H1 (cell line): ENCODE data around the gene FGF10. TPM values are rescaled to one million over a fixed set of nuclear protein-coding genes. Genes with fewer than 3 reads are reported as not detected.

Experiments used
- CTCF ChIA-PET: fragments of 300-600 bp; sonication (Branson Sonifier 250); formaldehyde crosslinking; loops from one replicate; lab custom pipeline; 2021; ENCODE audit not compliant: partially characterized antibody; lab: Charles Lee
- POLR2A ChIA-PET: fragments of 300-600 bp; sonication (Branson Sonifier 250); formaldehyde crosslinking; loops from one replicate; lab custom pipeline; 2021; ENCODE audit warnings: inconsistent platforms; ENCODE audit not compliant: partially characterized antibody; lab: Charles Lee
- DNase-seq, 2 experiments: peaks; one replicate each; pipeline versions ENCODE4 v3.0.0 to v3.0.0-alpha.2; 2010 to 2022; ENCODE audit warnings: low spot score in 2 of 2, low read depth in 1 of 2, mixed read lengths in 1 of 2
- FAIRE-seq: peaks from 2 replicates; lab custom pipeline; 2011; peaks lifted over from hg19 to GRCh38; lab: Jason Lieb, UNC
- H2AFZ ChIP-seq: 2 replicates; pipeline ENCODE4 v1.8.1; 2012; ENCODE audit warnings: low read length, inconsistent platforms
- H2AK5ac ChIP-seq: 2 replicates; pipeline ENCODE4 v1.6.1; 2013; ENCODE audit warnings: low read depth, low read length
- H2BK120ac ChIP-seq: replicated peaks from 2 replicates; pipeline ENCODE3; 2013; ENCODE audit warnings: low read depth, low read length, inconsistent platforms
- H2BK12ac ChIP-seq: 2 replicates; pipeline ENCODE4 v1.6.1; 2013; ENCODE audit warnings: low read depth, low read length
- H2BK15ac ChIP-seq: 2 replicates; pipeline ENCODE4 v1.6.1; 2013; ENCODE audit warnings: low read length
- H2BK20ac ChIP-seq: 2 replicates; pipeline ENCODE4 v1.6.1; 2013; ENCODE audit warnings: low read length
- H2BK5ac ChIP-seq: 2 replicates; pipeline ENCODE4 v1.6.1; 2013; ENCODE audit warnings: low read depth, low read length
- H3K14ac ChIP-seq: 2 replicates; pipeline ENCODE4 v1.6.1; 2013; ENCODE audit warnings: inconsistent platforms; ENCODE audit not compliant: insufficient read length
- H3K18ac ChIP-seq: 2 replicates; pipeline ENCODE4 v1.6.1; 2013; ENCODE audit warnings: low read length; ENCODE audit errors: extremely low read depth
- H3K23ac ChIP-seq: 2 replicates; pipeline ENCODE4 v1.6.1; 2013; ENCODE audit warnings: inconsistent platforms; ENCODE audit not compliant: insufficient read length
- H3K23me2 ChIP-seq: 2 replicates; pipeline ENCODE4 v1.6.1; 2013; ENCODE audit warnings: low read depth, low read length
- H3K27ac ChIP-seq: 2 replicates; pipeline ENCODE4 v1.6.1; 2011; ENCODE audit warnings: low read depth, low read length, inconsistent platforms
- H3K27me3 ChIP-seq, 4 experiments: replicated peaks in 1 of 4; 1 replicate in 1 of 4; 2 replicates in 3 of 4; pipeline versions ENCODE4 v1.6.1 to v1.8.1; 2011 to 2013; ENCODE audit warnings: low read length in 3 of 4, mild to moderate bottlenecking in 3 of 4, inconsistent platforms in 2 of 4, mixed read lengths in 2 of 4, moderate library complexity in 1 of 4; ENCODE audit not compliant: control insufficient read depth in 3 of 4, insufficient read depth in 3 of 4; ENCODE audit errors: extremely low read depth in 1 of 4
- H3K36me3 ChIP-seq, 4 experiments: 2 replicates each; pipeline versions ENCODE4 v1.6.1 to v1.8.1; 2011 to 2013; ENCODE audit warnings: mild to moderate bottlenecking in 4 of 4, low read length in 3 of 4, moderate library complexity in 2 of 4, control low read depth in 1 of 4, inconsistent platforms in 1 of 4; ENCODE audit not compliant: insufficient read depth in 4 of 4, control insufficient read depth in 2 of 4
- H3K4ac ChIP-seq: replicated peaks from 2 replicates; pipeline ENCODE3; 2013; ENCODE audit warnings: low read length, low read depth, mixed read lengths, inconsistent platforms; ENCODE audit not compliant: insufficient read length
- H3K4me1 ChIP-seq, 4 experiments: replicated peaks in 1 of 4; 1 replicate in 1 of 4; 2 replicates in 3 of 4; pipeline versions ENCODE4 v1.6.1 to v1.8.1; 2011 to 2013; ENCODE audit warnings: low read length in 3 of 4, inconsistent platforms in 2 of 4, mixed read lengths in 1 of 4; ENCODE audit not compliant: insufficient read depth in 4 of 4, control insufficient read depth in 3 of 4
- H3K4me2 ChIP-seq, 2 experiments: 2 replicates each; pipeline versions ENCODE4 v1.6.1 to v1.8.1; 2011 to 2013; ENCODE audit warnings: low read depth in 2 of 2, low read length in 2 of 2, control low read depth in 1 of 2, inconsistent platforms in 1 of 2, mild to moderate bottlenecking in 1 of 2; ENCODE audit not compliant: insufficient read depth in 1 of 2
- H3K4me3 ChIP-seq, 4 experiments: fragments of 200-600, 300-600 bp in 1 of 4; sonication (generic), shearing (Covaris generic), sonication (Bioruptor Twin) in 1 of 4; 2 replicates each; pipeline versions ENCODE4 v1.5.1 to v1.8.1; 2011 to 2016; ENCODE audit warnings: low read length in 4 of 4, low read depth in 3 of 4, control low read depth in 2 of 4, inconsistent platforms in 2 of 4, mild to moderate bottlenecking in 2 of 4, mixed read lengths in 1 of 4, moderate library complexity in 1 of 4; ENCODE audit not compliant: insufficient read depth in 2 of 4; ENCODE audit errors: extremely low read depth in 1 of 4
- H3K56ac ChIP-seq: replicated peaks from 2 replicates; pipeline ENCODE3; 2013; ENCODE audit warnings: low read depth, mild to moderate bottlenecking, mixed read lengths, low read length, inconsistent platforms; ENCODE audit not compliant: insufficient read length
- H3K79me1 ChIP-seq: 2 replicates; pipeline ENCODE4 v1.6.1; 2013; ENCODE audit warnings: low read depth, low read length, control low read depth
- H3K79me2 ChIP-seq, 2 experiments: 2 replicates each; pipeline versions ENCODE4 v1.6.1 to v1.8.1; 2012 to 2013; ENCODE audit warnings: low read length in 2 of 2, mild to moderate bottlenecking in 2 of 2, inconsistent platforms in 1 of 2; ENCODE audit not compliant: insufficient read depth in 2 of 2, control insufficient read depth in 1 of 2
- H3K9ac ChIP-seq, 4 experiments: replicated peaks in 1 of 4; 1 replicate in 1 of 4; 2 replicates in 3 of 4; pipeline versions ENCODE4 v1.6.1 to v1.8.1; 2011 to 2013; ENCODE audit warnings: low read depth in 3 of 4, low read length in 3 of 4, control low read depth in 2 of 4, mild to moderate bottlenecking in 2 of 4, moderate library complexity in 2 of 4, inconsistent platforms in 1 of 4; ENCODE audit errors: extremely low read depth in 1 of 4
- H3K9me3 ChIP-seq, 2 experiments: 2 replicates each; pipeline versions ENCODE4 v1.6.1 to v1.8.1; 2012 to 2013; ENCODE audit warnings: mild to moderate bottlenecking in 2 of 2, moderate library complexity in 2 of 2, control low read depth in 1 of 2, inconsistent platforms in 1 of 2, low read depth in 1 of 2, low read length in 1 of 2, mixed read lengths in 1 of 2; ENCODE audit not compliant: insufficient read depth in 2 of 2
- H4K20me1 ChIP-seq, 2 experiments: replicated peaks in 1 of 2; 2 replicates each; pipeline versions ENCODE3 to v1.8.1; 2011 to 2013; ENCODE audit warnings: inconsistent platforms in 2 of 2, low read length in 2 of 2, mild to moderate bottlenecking in 1 of 2; ENCODE audit not compliant: insufficient read depth in 2 of 2, control insufficient read depth in 1 of 2
- H4K5ac ChIP-seq: 2 replicates; pipeline ENCODE4 v1.6.1; 2013; ENCODE audit warnings: low read length, low read depth, mixed read lengths, inconsistent platforms; ENCODE audit not compliant: insufficient read length
- H4K8ac ChIP-seq: 2 replicates; pipeline ENCODE4 v1.8.0; 2013; ENCODE audit warnings: mild to moderate bottlenecking, moderate library complexity, low read length, inconsistent platforms; ENCODE audit not compliant: insufficient read depth; ENCODE audit errors: extremely low read depth
- H4K91ac ChIP-seq: replicated peaks from 2 replicates; pipeline ENCODE3; 2013; ENCODE audit warnings: low read length, mixed read lengths, inconsistent platforms; ENCODE audit not compliant: insufficient read length
- CHD1 ChIP-seq: IDR thresholded peaks from 2 replicates; pipeline ENCODE4 v1.6.1; 2012; ENCODE audit warnings: low read depth, low read length, improper control_type of control experiment
- JUND ChIP-seq: IDR thresholded peaks from 2 replicates; pipeline ENCODE4 v1.6.1; 2011; ENCODE audit warnings: mild to moderate bottlenecking, improper control_type of control experiment, low read length
- KDM4A ChIP-seq: IDR thresholded peaks from one replicate; pipeline ENCODE4 v1.7.1; 2012; ENCODE audit warnings: low read depth, mild to moderate bottlenecking, moderate library complexity, low read length, inconsistent platforms; ENCODE audit not compliant: severe bottlenecking
- WGBS, 2 experiments: shearing (Covaris generic) in 1 of 2; methylation state at CpG; one replicate each; pipeline versions ENCODE4 v1.1.6 to v1.1.7; 2013 to 2015; ENCODE audit warnings: low lambda C conversion rate in 2 of 2, mixed read lengths in 2 of 2, inconsistent platforms in 1 of 2, low coverage in 1 of 2, missing lambda C conversion rate in 1 of 2; ENCODE audit not compliant: insufficient replicate concordance in 2 of 2, insufficient coverage in 1 of 2, insufficient read length in 1 of 2; ENCODE audit errors: extremely low coverage in 1 of 2, missing lambda C conversion rate in 1 of 2; 5-methylcytosine and 5-hydroxymethylcytosine counted together
- polyA plus RNA-seq, 7 experiments: library from polyadenylated mRNA; depleted of rRNA in 3 of 7; stranded (reverse) in 5 of 7; unstranded in 2 of 7; fragments of >200 nt in 5 of 7; fragments of 200-250 nt in 2 of 7; gene quantifications; 1 replicate in 5 of 7; 2 replicates in 1 of 7; 4 replicates in 1 of 7; pipeline versions ENCODE4 v1.2.1 to v1.2.3, GENCODE V29; 2011 to 2013; ENCODE audit warnings: missing spikeins in 2 of 7, mixed read lengths in 2 of 7
- total RNA-seq: library from RNA; stranded (reverse); fragmentation: NEBNext Ultra II Directional; extraction: Animal tissue kit (Norgen Biotek cat#: 25700); gene quantifications from 2 replicates; pipeline ENCODE4 v1.2.1, GENCODE V29; 2021

The FGF10 gene
- total and polyA plus RNA-seq, 2 of the 8 experiments (the other 6 are each of a cell fraction or from before 2014, with no cell fraction given): 0.06 to 0.54 TPM

GRCh38 chr5:44320188-44320587, 69.0 kb downstream of the FGF10 start:
- Histone ChIP-seq H3K18ac (no peak overlapping the region), H3K23ac (no peak overlapping the region), H4K8ac (no peak overlapping the region), H3K36me3 (no peaks in the 10 kb centered on the region), H3K79me1 (no peaks in the 10 kb centered on the region), H3K4me1 (no peaks in the 10 kb centered on the region), H2BK15ac (no peak overlapping the region), H3K79me2 (no peaks in the 10 kb centered on the region), H3K4me3 (no peak overlapping the region), H3K23me2 (no peaks in the 10 kb centered on the region), H2AK5ac (no peak overlapping the region), H4K91ac (no peak overlapping the region), H3K27me3 (no peaks in the 10 kb centered on the region), H2BK20ac (no peak overlapping the region), H3K14ac (no peak overlapping the region), H3K27ac (no peak overlapping the region), H3K9ac (no peak overlapping the region), H3K4me2 (no peak overlapping the region), H3K56ac (no peak overlapping the region), H4K20me1 (no peaks in the 10 kb centered on the region), H2BK12ac (no peak overlapping the region), H2BK120ac (no peak overlapping the region), H4K5ac (no peak overlapping the region), H2AFZ (no peak overlapping the region), H3K9me3 (peaks cover 4 to 10% of the 10 kb centered on the region in 2 experiments; a peak in 3 of 4 replicates), H3K4ac (no peak overlapping the region), H2BK5ac (no peak overlapping the region)
- 88% methylated on average over 1 of the region's 1 CpG; no CpG with 5 or more reads in 1 of the 2 experiments for WGBS, 2 experiments
- ChIA-PET POLR2A (interaction anchor here (0.7 kb wide), 1 partner anchor 969 kb away, joined by 3 read pairs; no protein-coding TSS in a partner anchor), CTCF (interaction anchor here (1.1 kb wide), 1 partner anchor 12 kb away, joined by 4 read pairs; no protein-coding TSS in a partner anchor)
- FAIRE-seq (no peak), DNase-seq (no peak)
- TF ChIP-seq CHD1: no peak
- no peak for TF ChIP-seq JUND
- no peak for TF ChIP-seq KDM4A
